OCI-LY1 (cell line): ENCODE measurements around the gene HTR6.

Experiments
- EZH2 ChIP-seq: fragments of 200-600 bp; sonication (generic), shearing (Covaris generic); IDR thresholded peaks from 2 replicates; pipeline ENCODE4 v1.8.0; 2017; ENCODE audit warnings: borderline replicate concordance, mixed run types, mild to moderate bottlenecking, antibody characterized with exemption, low read length, moderate library complexity, mixed read lengths
- TF ChIP-seq, protein P1 (sequence below): fragments of 200-600 bp; sonication (generic), shearing (Covaris generic); IDR thresholded peaks from 2 replicates; pipeline ENCODE4 v1.5.1; 2017; ENCODE audit warnings: mild to moderate bottlenecking, antibody characterized with exemption, low read length, moderate library complexity, mixed read lengths

- TF ChIP-seq, protein P1, sequence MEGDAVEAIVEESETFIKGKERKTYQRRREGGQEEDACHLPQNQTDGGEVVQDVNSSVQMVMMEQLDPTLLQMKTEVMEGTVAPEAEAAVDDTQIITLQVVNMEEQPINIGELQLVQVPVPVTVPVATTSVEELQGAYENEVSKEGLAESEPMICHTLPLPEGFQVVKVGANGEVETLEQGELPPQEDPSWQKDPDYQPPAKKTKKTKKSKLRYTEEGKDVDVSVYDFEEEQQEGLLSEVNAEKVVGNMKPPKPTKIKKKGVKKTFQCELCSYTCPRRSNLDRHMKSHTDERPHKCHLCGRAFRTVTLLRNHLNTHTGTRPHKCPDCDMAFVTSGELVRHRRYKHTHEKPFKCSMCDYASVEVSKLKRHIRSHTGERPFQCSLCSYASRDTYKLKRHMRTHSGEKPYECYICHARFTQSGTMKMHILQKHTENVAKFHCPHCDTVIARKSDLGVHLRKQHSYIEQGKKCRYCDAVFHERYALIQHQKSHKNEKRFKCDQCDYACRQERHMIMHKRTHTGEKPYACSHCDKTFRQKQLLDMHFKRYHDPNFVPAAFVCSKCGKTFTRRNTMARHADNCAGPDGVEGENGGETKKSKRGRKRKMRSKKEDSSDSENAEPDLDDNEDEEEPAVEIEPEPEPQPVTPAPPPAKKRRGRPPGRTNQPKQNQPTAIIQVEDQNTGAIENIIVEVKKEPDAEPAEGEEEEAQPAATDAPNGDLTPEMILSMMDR, result no peak
- TF ChIP-seq EZH2, result no peak
Observed at GRCh38 chr1:19694298-19694697, 29.6 kb downstream of the HTR6 start.
